Measurements from ENCODE around the gene LMBR1. TPM values are rescaled to one million over a fixed set of nuclear protein-coding genes. Genes with fewer than 3 reads are reported as not detected.

LMBR1 gene
- polyA plus RNA-seq, 3 donors = 14.8 to 24.4 (median 21.2) TPM

DNA sequence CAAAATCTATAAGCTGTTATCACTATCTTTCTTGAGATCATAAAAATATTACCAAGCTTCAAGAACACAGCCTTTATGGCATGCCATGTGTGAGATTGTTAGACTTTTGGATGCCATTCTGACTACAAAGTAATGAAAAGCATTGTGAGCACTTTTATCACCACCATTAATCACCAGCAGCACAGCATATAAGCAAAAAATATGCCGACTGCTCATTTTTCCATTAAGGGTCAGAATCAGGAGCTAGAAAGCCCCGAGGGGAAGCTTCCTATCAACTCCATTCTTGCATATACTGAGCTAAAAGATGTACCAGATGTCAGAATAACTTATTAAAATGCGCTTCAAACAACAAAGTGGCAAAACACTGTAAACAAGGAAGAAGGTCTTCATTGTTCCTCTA, 114.3 kb downstream of the LMBR1 start:
- peaks cover 0 to 9% of the 10 kb centered on the region in 2 donors for H3K36me3 ChIP-seq (replicated peaks in 1 of 2; ENCODE audit: control insufficient read depth in 1 of 2, insufficient read depth in 2 of 2, low read length in 2 of 2)
- H3K4me3 ChIP-seq (replicated peaks in 1 of 3; ENCODE audit: low read depth in 2 of 3, low read length in 3 of 3) = no peak overlapping the region
- Mint-ChIP-seq H3K27ac (no peak overlapping the region), H3K9me3 (peaks cover 0 to 3% (median 1%) of the 10 kb centered on the region in 7 donors), H3K4me3 (no peak overlapping the region), H3K27me3 (ENCODE audit: low read depth in 3 of 3) (no peaks in the 10 kb centered on the region), H3K36me3 (peaks cover 26 to 31% of the 10 kb centered on the region in 2 donors), H3K4me1 (peaks cover 17% of the 10 kb centered on the region)
- peaks cover 3 to 8% of the 10 kb centered on the region in 2 donors for H3K4me1 ChIP-seq (ENCODE audit: control insufficient read depth in 1 of 2, insufficient read depth in 2 of 2, low read length in 2 of 2)
- intact Hi-C loops (cut with micrococcal nuclease) = no loop called here
- no peak for DNase-seq
- H3K9me3 ChIP-seq (replicated peaks in 1 of 2; ENCODE audit: control insufficient read depth in 1 of 2, insufficient read depth in 1 of 2, low read length in 2 of 2) = no peaks in the 10 kb centered on the region
- no peaks in the 10 kb centered on the region for H4K20me1 ChIP-seq (ENCODE audit: insufficient read depth, low read length)
- no peak overlapping the region for H3K9ac ChIP-seq (ENCODE audit: insufficient read depth, low read length, poor library complexity, severe bottlenecking)
- TF ChIP-seq, protein P1, sequence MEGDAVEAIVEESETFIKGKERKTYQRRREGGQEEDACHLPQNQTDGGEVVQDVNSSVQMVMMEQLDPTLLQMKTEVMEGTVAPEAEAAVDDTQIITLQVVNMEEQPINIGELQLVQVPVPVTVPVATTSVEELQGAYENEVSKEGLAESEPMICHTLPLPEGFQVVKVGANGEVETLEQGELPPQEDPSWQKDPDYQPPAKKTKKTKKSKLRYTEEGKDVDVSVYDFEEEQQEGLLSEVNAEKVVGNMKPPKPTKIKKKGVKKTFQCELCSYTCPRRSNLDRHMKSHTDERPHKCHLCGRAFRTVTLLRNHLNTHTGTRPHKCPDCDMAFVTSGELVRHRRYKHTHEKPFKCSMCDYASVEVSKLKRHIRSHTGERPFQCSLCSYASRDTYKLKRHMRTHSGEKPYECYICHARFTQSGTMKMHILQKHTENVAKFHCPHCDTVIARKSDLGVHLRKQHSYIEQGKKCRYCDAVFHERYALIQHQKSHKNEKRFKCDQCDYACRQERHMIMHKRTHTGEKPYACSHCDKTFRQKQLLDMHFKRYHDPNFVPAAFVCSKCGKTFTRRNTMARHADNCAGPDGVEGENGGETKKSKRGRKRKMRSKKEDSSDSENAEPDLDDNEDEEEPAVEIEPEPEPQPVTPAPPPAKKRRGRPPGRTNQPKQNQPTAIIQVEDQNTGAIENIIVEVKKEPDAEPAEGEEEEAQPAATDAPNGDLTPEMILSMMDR (IDR thresholded peaks at IDR 0.05) = no peak
- no peaks in the 10 kb centered on the region for H3K79me2 ChIP-seq (ENCODE audit: insufficient read depth, low read length)
- H3K27me3 ChIP-seq (ENCODE audit: control insufficient read depth in 2 of 2, insufficient read depth in 2 of 2, low read length in 2 of 2) = no peaks in the 10 kb centered on the region
- H2AFZ ChIP-seq (ENCODE audit: insufficient read depth, low read depth, low read length, poor library complexity, severe bottlenecking) = no peak overlapping the region
- WGBS (ENCODE audit: insufficient coverage) = 100% methylated on average over 1 of the region's 3 CpGs
- no peak overlapping the region for H3K27ac ChIP-seq (ENCODE audit: low read depth in 1 of 2, low read length in 2 of 2)
- H3K4me2 ChIP-seq (replicated peaks; ENCODE audit: extremely low read depth, low read length, poor library complexity, severe bottlenecking) = no peak overlapping the region

GRCh38 chr7:156778201-156778600, 114.8 kb downstream of the LMBR1 start:
- Mint-ChIP-seq H3K9me3 (peaks cover 0 to 4% (median 1%) of the 10 kb centered on the region in 7 donors), H3K27ac (no peak overlapping the region), H3K4me3 (no peak overlapping the region), H3K36me3 (peaks cover 26 to 30% of the 10 kb centered on the region in 2 donors), H3K4me1 (peaks cover 19% of the 10 kb centered on the region), H3K27me3 (ENCODE audit: low read depth in 3 of 3) (no peaks in the 10 kb centered on the region)
- Histone ChIP-seq H2AFZ (ENCODE audit: insufficient read depth, low read depth, low read length, poor library complexity, severe bottlenecking) (no peak overlapping the region), H3K9ac (ENCODE audit: insufficient read depth, low read length, poor library complexity, severe bottlenecking) (no peak overlapping the region), H3K27me3 (ENCODE audit: control insufficient read depth in 2 of 2, insufficient read depth in 2 of 2, low read length in 2 of 2) (no peaks in the 10 kb centered on the region), H3K36me3 (replicated peaks in 1 of 2; ENCODE audit: control insufficient read depth in 1 of 2, insufficient read depth in 2 of 2, low read length in 2 of 2) (peaks cover 0 to 8% of the 10 kb centered on the region in 2 donors), H3K4me1 (ENCODE audit: control insufficient read depth in 1 of 2, insufficient read depth in 2 of 2, low read length in 2 of 2) (peaks cover 3 to 8% of the 10 kb centered on the region in 2 donors), H3K79me2 (ENCODE audit: insufficient read depth, low read length) (no peaks in the 10 kb centered on the region), H3K4me2 (replicated peaks; ENCODE audit: extremely low read depth, low read length, poor library complexity, severe bottlenecking) (no peak overlapping the region), H3K27ac (ENCODE audit: low read depth in 1 of 2, low read length in 2 of 2) (no peak overlapping the region), H3K9me3 (replicated peaks in 1 of 2; ENCODE audit: control insufficient read depth in 1 of 2, insufficient read depth in 1 of 2, low read length in 2 of 2) (no peaks in the 10 kb centered on the region), H4K20me1 (ENCODE audit: insufficient read depth, low read length) (no peaks in the 10 kb centered on the region), H3K4me3 (replicated peaks in 1 of 3; ENCODE audit: low read depth in 2 of 3, low read length in 3 of 3) (no peak overlapping the region)
- intact Hi-C loops (cut with micrococcal nuclease) = no loop called here
- WGBS (ENCODE audit: insufficient coverage) = no CpG with 5 or more reads among the region's 3 CpGs
- TF ChIP-seq, protein P1 (IDR thresholded peaks at IDR 0.05) = no peak
- no peak for DNase-seq

Measured in CD14-positive monocyte (primary cell).